SK-N-SH (cell line): ENCODE results near the gene SYTL5. TPM values are rescaled to one million over a fixed set of nuclear protein-coding genes. Genes with fewer than 3 reads are reported as not detected.

ENCODE experiments used
- CTCF ChIA-PET: fragments of 300-600, 350-600 bp; formaldehyde crosslinking; extraction: SDS; loops from one replicate; lab custom pipeline; 2021; lab: Yijun Ruan, JAX
- POLR2A ChIA-PET: fragments of 350-600 bp; sonication (Branson Sonifier 250); formaldehyde crosslinking; extraction: SDS; loops from one replicate; lab custom pipeline; 2020; ENCODE audit warnings: antibody characterized with exemption, inconsistent platforms; lab: Yijun Ruan, JAX
- DNase-seq: peaks from one replicate; pipeline ENCODE4 v3.0.0; 2012
- H2AFZ ChIP-seq: fragments of 200-600 bp; sonication (generic); 2 replicates; pipeline ENCODE4 v1.8.1; 2016; ENCODE audit warnings: antibody characterized with exemption, mild to moderate bottlenecking, low read depth
- H3F3A ChIP-seq: fragments of 200-600 bp; sonication (generic); replicated peaks from 2 replicates; pipeline ENCODE3; 2016; ENCODE audit warnings: antibody characterized with exemption, mild to moderate bottlenecking; ENCODE audit not compliant: insufficient read depth
- H3K27ac ChIP-seq, 2 experiments: fragments of 200-500 bp in 1 of 2; fragments of 200-600 bp in 1 of 2; sonication (Bioruptor generic) in 1 of 2; sonication (generic), shearing (Covaris generic) in 1 of 2; 2 replicates each; pipeline versions ENCODE4 v1.5.1 to v1.6.1; 2014 to 2016; ENCODE audit warnings: low read depth in 2 of 2, inconsistent platforms in 1 of 2, low read length in 1 of 2, mild to moderate bottlenecking in 1 of 2, mixed read lengths in 1 of 2
- H3K27me3 ChIP-seq: fragments of 200-600 bp; sonication (generic), shearing (Covaris generic); 2 replicates; pipeline ENCODE4 v1.6.1; 2016; ENCODE audit warnings: mixed run types; ENCODE audit not compliant: insufficient read depth
- H3K36me3 ChIP-seq, 2 experiments: fragments of 200-500 bp in 1 of 2; fragments of 200-600 bp in 1 of 2; sonication (Bioruptor generic) in 1 of 2; sonication (generic) in 1 of 2; replicated peaks in 1 of 2; 2 replicates each; pipeline versions ENCODE3 to v1.5.1; 2014 to 2016; ENCODE audit warnings: low read length in 1 of 2, mild to moderate bottlenecking in 1 of 2; ENCODE audit not compliant: insufficient read depth in 2 of 2, control insufficient read depth in 1 of 2
- H3K4me1 ChIP-seq, 2 experiments: fragments of 200-500 bp in 1 of 2; fragments of 200-600 bp in 1 of 2; sonication (Bioruptor generic) in 1 of 2; sonication (generic), shearing (Covaris generic) in 1 of 2; 2 replicates each; pipeline versions ENCODE4 v1.5.1 to v1.6.1; 2014 to 2016; ENCODE audit warnings: low read depth in 1 of 2, low read length in 1 of 2, mixed run types in 1 of 2; ENCODE audit not compliant: insufficient read depth in 2 of 2, control insufficient read depth in 1 of 2
- H3K4me2 ChIP-seq: fragments of 200-600 bp; sonication (generic), shearing (Covaris generic); 2 replicates; pipeline ENCODE4 v1.6.1; 2017; ENCODE audit warnings: mixed run types
- H3K4me3 ChIP-seq, 2 experiments: fragments of 200-500 bp in 1 of 2; fragments of 200-600 bp in 1 of 2; sonication (Bioruptor generic) in 1 of 2; sonication (generic), shearing (Covaris generic) in 1 of 2; 2 replicates each; pipeline versions ENCODE4 v1.5.1 to v1.8.1; 2014 to 2016; ENCODE audit warnings: low read depth in 2 of 2, inconsistent platforms in 1 of 2, low read length in 1 of 2, mild to moderate bottlenecking in 1 of 2, mixed read lengths in 1 of 2, moderate library complexity in 1 of 2
- H3K79me2 ChIP-seq: fragments of 200-600 bp; sonication (generic); 2 replicates; pipeline ENCODE4 v1.8.1; 2017; ENCODE audit warnings: mild to moderate bottlenecking; ENCODE audit not compliant: insufficient read depth
- H3K9ac ChIP-seq: fragments of 200-600 bp; sonication (generic); 2 replicates; pipeline ENCODE4 v1.6.1; 2017; ENCODE audit warnings: mixed run types
- H3K9me2 ChIP-seq: fragments of 200-600 bp; sonication (generic); 2 replicates; pipeline ENCODE4 v1.6.1; 2017; ENCODE audit warnings: mixed run types
- H3K9me3 ChIP-seq: fragments of 200-600 bp; sonication (generic); 2 replicates; pipeline ENCODE4 v1.6.1; 2017; ENCODE audit warnings: mixed run types, mild to moderate bottlenecking, moderate library complexity
- H4K20me1 ChIP-seq: fragments of 200-600 bp; sonication (generic); 2 replicates; pipeline ENCODE4 v1.6.1; 2017; ENCODE audit warnings: mild to moderate bottlenecking, mixed run types; ENCODE audit not compliant: insufficient read depth
- CHD2 ChIP-seq: fragments of 150-350 bp; IDR thresholded peaks from 2 replicates; pipeline ENCODE4 v1.6.1; 2018; ENCODE audit warnings: low read length; ENCODE audit not compliant: partially characterized antibody
- ELF1 ChIP-seq: IDR thresholded peaks from 2 replicates; pipeline ENCODE4 v1.4.0; 2012
- EP300 ChIP-seq, 2 experiments: IDR thresholded peaks; 2 replicates each; pipeline versions ENCODE4 v1.4.0 to v1.6.1; 2012; ENCODE audit warnings: borderline replicate concordance in 1 of 2, low read depth in 1 of 2, low read length in 1 of 2
- FOXJ3 ChIP-seq: sonication (generic); formaldehyde crosslinking; IDR thresholded peaks from 2 replicates; pipeline ENCODE4 v1.5.1; 2020; ENCODE audit warnings: mild to moderate bottlenecking, missing genetic modification reagents
- FOXM1 ChIP-seq: IDR thresholded peaks from 2 replicates; pipeline ENCODE4 v1.4.0; 2012; ENCODE audit warnings: low read depth, mild to moderate bottlenecking
- GABPA ChIP-seq: IDR thresholded peaks from 2 replicates; pipeline ENCODE4 v1.4.0; 2012; ENCODE audit warnings: low read depth, mild to moderate bottlenecking
- GATA2 ChIP-seq: sonication (generic); formaldehyde crosslinking; IDR thresholded peaks from 2 replicates; pipeline ENCODE4 v1.5.0; 2020; ENCODE audit warnings: mild to moderate bottlenecking, missing genetic modification reagents
- JUND ChIP-seq: IDR thresholded peaks from 2 replicates; pipeline ENCODE4 v1.4.0; 2012
- MEF2A ChIP-seq: IDR thresholded peaks from 2 replicates; pipeline ENCODE4 v1.4.0; 2012; ENCODE audit warnings: low read depth, borderline replicate concordance
- MXI1 ChIP-seq: IDR thresholded peaks from 2 replicates; pipeline ENCODE4 v1.6.1; 2012; ENCODE audit warnings: mild to moderate bottlenecking, low read depth, low read length, improper control_type of control experiment
- NRF1 ChIP-seq: IDR thresholded peaks from 2 replicates; pipeline ENCODE4 v1.6.1; 2012; ENCODE audit warnings: low read depth, mild to moderate bottlenecking, low read length
- POLR2AphosphoS5 ChIP-seq: IDR thresholded peaks from 2 replicates; pipeline ENCODE4 v1.6.1; 2012; ENCODE audit warnings: low read depth, low read length
- RCOR1 ChIP-seq: fragments of 150-350 bp; IDR thresholded peaks from 2 replicates; pipeline ENCODE4 v1.6.1; 2017; ENCODE audit warnings: antibody characterized with exemption, low read length
- RFX5 ChIP-seq: IDR thresholded peaks from 2 replicates; pipeline ENCODE4 v1.6.1; 2012; ENCODE audit warnings: mild to moderate bottlenecking, improper control_type of control experiment, low read length
- RXRA ChIP-seq: IDR thresholded peaks from 2 replicates; pipeline ENCODE4 v1.4.0; 2012; ENCODE audit warnings: low read depth, mild to moderate bottlenecking, borderline replicate concordance
- SIN3A ChIP-seq: IDR thresholded peaks from 2 replicates; pipeline ENCODE4 v1.6.1; 2012; ENCODE audit warnings: low read depth, mild to moderate bottlenecking, low read length, moderate library complexity, borderline replicate concordance
- TCF12 ChIP-seq: IDR thresholded peaks from 2 replicates; pipeline ENCODE4 v1.4.0; 2012
- TEAD4 ChIP-seq: IDR thresholded peaks from 2 replicates; pipeline ENCODE4 v1.4.0; 2012; ENCODE audit warnings: mild to moderate bottlenecking, borderline replicate concordance; ENCODE audit not compliant: insufficient read depth
- WGBS: methylation state at CpG from one replicate; pipeline ENCODE4 v1.1.6; 2017; ENCODE audit warnings: low lambda C conversion rate; 5-methylcytosine and 5-hydroxymethylcytosine counted together
- polyA plus RNA-seq, 3 experiments: library from polyadenylated mRNA; depleted of rRNA; stranded (reverse); fragments of >200 nt; gene quantifications; 2 replicates each; pipeline ENCODE4 v1.2.3, GENCODE V29; 2012
- TF ChIP-seq, protein P1 (sequence below): IDR thresholded peaks from 2 replicates; pipeline ENCODE4 v1.4.0; 2012; ENCODE audit warnings: low read depth, borderline replicate concordance
- TF ChIP-seq, protein P2 (sequence below): fragments of 150-350 bp; IDR thresholded peaks from 2 replicates; pipeline ENCODE4 v1.6.1; 2016; ENCODE audit warnings: mild to moderate bottlenecking, low read depth, low read length
- TF ChIP-seq, protein P3 (sequence below): IDR thresholded peaks from 2 replicates; pipeline ENCODE4 v1.4.0; 2012; ENCODE audit warnings: low read depth
- TF ChIP-seq, protein P4 (sequence below): IDR thresholded peaks from 2 replicates; pipeline ENCODE4; 2012
- TF ChIP-seq, protein P5 (sequence below): fragments of 150-350 bp; IDR thresholded peaks from 2 replicates; pipeline ENCODE4 v1.6.1; 2017; ENCODE audit warnings: antibody characterized with exemption, low read length, low read depth, borderline replicate concordance

SYTL5 gene
- polyA plus RNA-seq, 1 of the 3 experiments (the other 2 are of a cell fraction): 0.74 TPM

DNA sequence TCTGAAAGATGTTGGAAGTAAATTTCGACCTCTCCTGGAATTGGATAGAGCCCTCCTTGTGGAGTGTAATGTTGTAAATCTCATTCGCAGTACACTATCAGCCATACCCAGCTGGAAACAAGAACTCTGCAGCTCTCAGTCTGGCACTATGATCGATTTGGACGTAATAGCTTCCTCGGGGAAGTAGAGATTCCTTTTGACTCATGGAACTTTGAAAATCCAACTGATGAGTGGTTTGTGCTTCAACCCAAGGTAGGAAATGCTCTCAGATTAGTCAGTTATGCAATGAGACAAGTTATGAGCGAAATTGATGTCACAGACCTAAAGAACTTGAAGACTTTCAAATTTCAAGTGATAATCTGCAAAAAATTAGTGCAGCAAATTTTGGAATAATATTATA, 103.9 kb downstream of the SYTL5 start:
- no peak for DNase-seq
- no peaks in the 10 kb centered on the region for H4K20me1 ChIP-seq

DNA sequence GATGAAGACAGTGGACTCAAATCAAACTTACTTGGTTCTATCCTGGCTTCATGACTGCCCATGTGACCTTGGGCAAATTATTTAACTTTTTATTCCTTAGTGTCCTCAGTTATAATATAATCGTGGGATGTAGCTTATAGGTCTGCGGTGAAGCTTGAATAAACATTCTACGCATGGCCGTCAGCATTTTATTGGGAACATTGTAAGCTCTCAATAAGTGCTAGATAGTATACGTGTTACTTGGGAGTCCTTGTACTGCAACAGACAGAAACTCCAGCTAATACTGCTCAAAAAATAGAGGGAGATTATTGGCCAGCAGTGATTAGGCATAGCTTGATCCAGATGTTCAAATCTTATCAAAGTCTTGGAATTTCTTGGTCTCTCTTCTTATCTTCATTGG, 104.8 kb downstream of the SYTL5 start:
- no peak overlapping the region for H3K9ac ChIP-seq
- H3K79me2 ChIP-seq: no peaks in the 10 kb centered on the region
- no peaks in the 10 kb centered on the region for H3K9me2 ChIP-seq
- H4K20me1 ChIP-seq: no peaks in the 10 kb centered on the region
- 35% methylated on average over 5 of the region's 5 CpGs for WGBS
- H2AFZ ChIP-seq: no peak overlapping the region
- H3K27me3 ChIP-seq: no peaks in the 10 kb centered on the region
- no peaks in the 10 kb centered on the region for H3K9me3 ChIP-seq
- ChIA-PET POLR2A (no interaction called here), CTCF (interaction anchor here (0.6 kb wide), 1 partner anchor 23 kb away, joined by 3 read pairs; no protein-coding TSS in a partner anchor)
- H3K36me3 ChIP-seq: no peaks in the 10 kb centered on the region
- H3K4me3 ChIP-seq: no peak overlapping the region
- no peak overlapping the region for H3K4me2 ChIP-seq
- no peaks in the 10 kb centered on the region for H3F3A ChIP-seq
- H3K4me1 ChIP-seq: no peaks in the 10 kb centered on the region
- H3K27ac ChIP-seq: no peak overlapping the region
- no peak for DNase-seq
- TF ChIP-seq RCOR1 (no peak), CHD2 (no peak), RFX5 (no peak), FOXM1 (no peak), RXRA (no peak)
- TF ChIP-seq, protein P1, sequence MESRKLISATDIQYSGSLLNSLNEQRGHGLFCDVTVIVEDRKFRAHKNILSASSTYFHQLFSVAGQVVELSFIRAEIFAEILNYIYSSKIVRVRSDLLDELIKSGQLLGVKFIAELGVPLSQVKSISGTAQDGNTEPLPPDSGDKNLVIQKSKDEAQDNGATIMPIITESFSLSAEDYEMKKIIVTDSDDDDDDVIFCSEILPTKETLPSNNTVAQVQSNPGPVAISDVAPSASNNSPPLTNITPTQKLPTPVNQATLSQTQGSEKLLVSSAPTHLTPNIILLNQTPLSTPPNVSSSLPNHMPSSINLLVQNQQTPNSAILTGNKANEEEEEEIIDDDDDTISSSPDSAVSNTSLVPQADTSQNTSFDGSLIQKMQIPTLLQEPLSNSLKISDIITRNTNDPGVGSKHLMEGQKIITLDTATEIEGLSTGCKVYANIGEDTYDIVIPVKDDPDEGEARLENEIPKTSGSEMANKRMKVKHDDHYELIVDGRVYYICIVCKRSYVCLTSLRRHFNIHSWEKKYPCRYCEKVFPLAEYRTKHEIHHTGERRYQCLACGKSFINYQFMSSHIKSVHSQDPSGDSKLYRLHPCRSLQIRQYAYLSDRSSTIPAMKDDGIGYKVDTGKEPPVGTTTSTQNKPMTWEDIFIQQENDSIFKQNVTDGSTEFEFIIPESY: no peak
- TF ChIP-seq, protein P2, sequence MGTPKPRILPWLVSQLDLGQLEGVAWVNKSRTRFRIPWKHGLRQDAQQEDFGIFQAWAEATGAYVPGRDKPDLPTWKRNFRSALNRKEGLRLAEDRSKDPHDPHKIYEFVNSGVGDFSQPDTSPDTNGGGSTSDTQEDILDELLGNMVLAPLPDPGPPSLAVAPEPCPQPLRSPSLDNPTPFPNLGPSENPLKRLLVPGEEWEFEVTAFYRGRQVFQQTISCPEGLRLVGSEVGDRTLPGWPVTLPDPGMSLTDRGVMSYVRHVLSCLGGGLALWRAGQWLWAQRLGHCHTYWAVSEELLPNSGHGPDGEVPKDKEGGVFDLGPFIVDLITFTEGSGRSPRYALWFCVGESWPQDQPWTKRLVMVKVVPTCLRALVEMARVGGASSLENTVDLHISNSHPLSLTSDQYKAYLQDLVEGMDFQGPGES: no peak

More for the DNA sequence above, 103.9 kb downstream of the SYTL5 start:
- no peak overlapping the region for H3K27ac ChIP-seq
- 3% methylated on average over 6 of the region's 6 CpGs for WGBS
- H3K4me1 ChIP-seq: no peaks in the 10 kb centered on the region
- H3K9me3 ChIP-seq: no peaks in the 10 kb centered on the region
- H3K4me3 ChIP-seq: no peak overlapping the region
- no peaks in the 10 kb centered on the region for H3K36me3 ChIP-seq
- no peaks in the 10 kb centered on the region for H3K9me2 ChIP-seq
- no peak overlapping the region for H3K9ac ChIP-seq
- H3K27me3 ChIP-seq: no peaks in the 10 kb centered on the region
- no peak overlapping the region for H3K4me2 ChIP-seq
- H3K79me2 ChIP-seq: no peaks in the 10 kb centered on the region
- CTCF ChIA-PET: no interaction called here
- no peak overlapping the region for H2AFZ ChIP-seq
- POLR2A ChIA-PET: no interaction called here
- H3F3A ChIP-seq: no peaks in the 10 kb centered on the region
- TF ChIP-seq TCF12 (no peak), FOXJ3 (CRISPR knock-in tag) (no peak), ELF1 (no peak), SIN3A (no peak), MXI1 (no peak), JUND (no peak), TEAD4 (no peak), MEF2A (no peak), CHD2 (no peak), RXRA (no peak), POLR2AphosphoS5 (no peak), EP300 (IDR thresholded peaks at IDR 0.05; ENCODE audit: borderline replicate concordance in 1 of 2, low read depth in 1 of 2, low read length in 1 of 2) (no peak), GATA2 (no peak), GABPA (no peak), NRF1 (no peak)
- TF ChIP-seq, protein P2: no peak
- TF ChIP-seq, protein P3, sequence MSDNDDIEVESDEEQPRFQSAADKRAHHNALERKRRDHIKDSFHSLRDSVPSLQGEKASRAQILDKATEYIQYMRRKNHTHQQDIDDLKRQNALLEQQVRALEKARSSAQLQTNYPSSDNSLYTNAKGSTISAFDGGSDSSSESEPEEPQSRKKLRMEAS: no peak
- TF ChIP-seq, protein P4, sequence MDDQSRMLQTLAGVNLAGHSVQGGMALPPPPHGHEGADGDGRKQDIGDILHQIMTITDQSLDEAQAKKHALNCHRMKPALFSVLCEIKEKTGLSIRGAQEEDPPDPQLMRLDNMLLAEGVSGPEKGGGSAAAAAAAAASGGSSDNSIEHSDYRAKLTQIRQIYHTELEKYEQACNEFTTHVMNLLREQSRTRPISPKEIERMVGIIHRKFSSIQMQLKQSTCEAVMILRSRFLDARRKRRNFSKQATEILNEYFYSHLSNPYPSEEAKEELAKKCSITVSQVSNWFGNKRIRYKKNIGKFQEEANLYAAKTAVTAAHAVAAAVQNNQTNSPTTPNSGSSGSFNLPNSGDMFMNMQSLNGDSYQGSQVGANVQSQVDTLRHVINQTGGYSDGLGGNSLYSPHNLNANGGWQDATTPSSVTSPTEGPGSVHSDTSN: no peak
- TF ChIP-seq, protein P5, sequence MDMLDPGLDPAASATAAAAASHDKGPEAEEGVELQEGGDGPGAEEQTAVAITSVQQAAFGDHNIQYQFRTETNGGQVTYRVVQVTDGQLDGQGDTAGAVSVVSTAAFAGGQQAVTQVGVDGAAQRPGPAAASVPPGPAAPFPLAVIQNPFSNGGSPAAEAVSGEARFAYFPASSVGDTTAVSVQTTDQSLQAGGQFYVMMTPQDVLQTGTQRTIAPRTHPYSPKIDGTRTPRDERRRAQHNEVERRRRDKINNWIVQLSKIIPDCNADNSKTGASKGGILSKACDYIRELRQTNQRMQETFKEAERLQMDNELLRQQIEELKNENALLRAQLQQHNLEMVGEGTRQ: no peak
